ENCODE measurements around the gene LPP.

DNA sequence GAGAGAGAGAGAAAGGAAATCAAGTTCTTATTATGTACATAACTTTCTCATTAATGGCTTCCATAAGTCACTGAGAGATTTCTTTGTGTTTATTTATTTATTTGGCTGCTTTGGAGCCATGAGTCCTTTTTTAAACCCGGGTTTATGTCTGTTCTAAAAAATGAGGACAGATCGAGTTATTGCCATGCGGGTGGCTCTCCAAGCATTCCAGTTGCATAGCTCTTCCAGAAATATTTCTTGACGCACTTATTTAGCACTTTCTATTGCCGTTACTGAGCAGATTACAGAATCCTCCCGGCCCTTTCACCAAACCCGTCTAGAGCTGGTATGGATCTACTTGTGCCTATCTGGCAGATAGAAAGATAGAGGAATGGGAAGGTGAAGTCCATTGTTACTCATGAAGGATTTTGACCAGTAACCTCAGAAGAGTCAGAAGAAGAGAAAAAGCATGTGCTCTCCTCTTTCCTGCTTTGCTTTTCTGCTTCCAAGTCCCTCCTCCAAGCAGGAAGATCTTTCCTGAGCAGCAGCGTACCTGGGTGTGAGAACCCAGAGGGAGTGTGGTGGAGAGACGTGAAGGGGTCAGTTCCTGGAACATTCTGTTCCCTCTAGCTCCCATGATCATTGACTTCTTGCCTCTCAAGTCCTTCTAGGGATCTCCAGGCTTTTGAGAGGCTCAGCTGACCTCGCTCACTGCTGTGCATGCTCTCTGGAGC, 112.8 kb downstream of the LPP start:
- TF ChIP-seq, protein P1, sequence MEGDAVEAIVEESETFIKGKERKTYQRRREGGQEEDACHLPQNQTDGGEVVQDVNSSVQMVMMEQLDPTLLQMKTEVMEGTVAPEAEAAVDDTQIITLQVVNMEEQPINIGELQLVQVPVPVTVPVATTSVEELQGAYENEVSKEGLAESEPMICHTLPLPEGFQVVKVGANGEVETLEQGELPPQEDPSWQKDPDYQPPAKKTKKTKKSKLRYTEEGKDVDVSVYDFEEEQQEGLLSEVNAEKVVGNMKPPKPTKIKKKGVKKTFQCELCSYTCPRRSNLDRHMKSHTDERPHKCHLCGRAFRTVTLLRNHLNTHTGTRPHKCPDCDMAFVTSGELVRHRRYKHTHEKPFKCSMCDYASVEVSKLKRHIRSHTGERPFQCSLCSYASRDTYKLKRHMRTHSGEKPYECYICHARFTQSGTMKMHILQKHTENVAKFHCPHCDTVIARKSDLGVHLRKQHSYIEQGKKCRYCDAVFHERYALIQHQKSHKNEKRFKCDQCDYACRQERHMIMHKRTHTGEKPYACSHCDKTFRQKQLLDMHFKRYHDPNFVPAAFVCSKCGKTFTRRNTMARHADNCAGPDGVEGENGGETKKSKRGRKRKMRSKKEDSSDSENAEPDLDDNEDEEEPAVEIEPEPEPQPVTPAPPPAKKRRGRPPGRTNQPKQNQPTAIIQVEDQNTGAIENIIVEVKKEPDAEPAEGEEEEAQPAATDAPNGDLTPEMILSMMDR (optimal IDR thresholded peaks at IDR 0.05 in 1 of 3, IDR thresholded peaks at IDR 0.05 in 1 of 3, conservative IDR thresholded peaks at IDR 0.05 in 1 of 3; ENCODE audit: extremely low read depth in 1 of 3, insufficient read depth in 2 of 3, low read length in 3 of 3): no peak
- TF ChIP-seq EZH2 (IDR thresholded peaks at IDR 0.05; ENCODE audit: low read length): no peak

All from keratinocyte (primary cell).